ENCODE measurements around the gene ZC3H8.

GRCh38 chr2:112220831-112221230, 34.0 kb downstream of the ZC3H8 start:
- TF ChIP-seq CTCF (IDR thresholded peaks at IDR 0.05; ENCODE audit: low read depth, low read length) (no peak), EZH2phosphoT487 (IDR thresholded peaks at IDR 0.05; ENCODE audit: low read depth) (no peak)

Data from OCI-LY3 (cell line).